Measurements from ENCODE around the gene VPS51. TPM values are rescaled to one million over a fixed set of nuclear protein-coding genes. Genes with fewer than 3 reads are reported as not detected.
A peak's percentile ranks its signal among the peaks of the same experiment; 100 is the strongest.

Gene VPS51
- total and polyA plus RNA-seq, 2 of the 13 experiments (the other 11 are each of a cell fraction or from before 2014, with no cell fraction given) = 76.3 to 90.6 TPM

- no peak for TF ChIP-seq HNRNPUL1 (IDR thresholded peaks at IDR 0.05; ENCODE audit: low read depth, low read length)
- no peak for TF ChIP-seq STAT5B (CRISPR knock-in tag; IDR thresholded peaks at IDR 0.05)
- TF ChIP-seq FOXO4 (CRISPR knock-in tag; conservative IDR thresholded peaks at IDR 0.05) = 0 out of 2 replicates have a peak, but pooled peaks have one; percentile 51
- TF ChIP-seq TFAP4 (IDR thresholded peaks at IDR 0.05; ENCODE audit: borderline replicate concordance, low read depth) = no peak
- no peak for TF ChIP-seq ZNF441 (CRISPR knock-in tag; IDR thresholded peaks at IDR 0.05; ENCODE audit: borderline replicate concordance)
- TF ChIP-seq TFE3 (CRISPR knock-in tag; IDR thresholded peaks at IDR 0.05) = 0 out of 2 replicates have a peak, but pooled peaks have one; percentile 28
- TF ChIP-seq RARA (CRISPR knock-in tag; IDR thresholded peaks at IDR 0.05) = 0 out of 2 replicates have a peak, but pooled peaks have one; percentile 13
These were observed 35.8 kb upstream of the VPS51 start (continued) for GRCh38 chr11:65059959-65060824.
